Retina (tissue), 1 donor: ENCODE measurements around the gene CHRD.
A peak's percentile ranks its signal among the peaks of the same experiment; 100 is the strongest.

Experiments used
- DNase-seq: peaks from one replicate; pipeline ENCODE4 v3.0.0-alpha.2; 2016

Gene CHRD

GRCh38 chr3:184384342-184384741, 4.5 kb downstream of the CHRD start:
- no peak for DNase-seq

- no peak for DNase-seq
These were observed 5.1 kb downstream of the CHRD start for GRCh38 chr3:184384856-184385422.

DNA sequence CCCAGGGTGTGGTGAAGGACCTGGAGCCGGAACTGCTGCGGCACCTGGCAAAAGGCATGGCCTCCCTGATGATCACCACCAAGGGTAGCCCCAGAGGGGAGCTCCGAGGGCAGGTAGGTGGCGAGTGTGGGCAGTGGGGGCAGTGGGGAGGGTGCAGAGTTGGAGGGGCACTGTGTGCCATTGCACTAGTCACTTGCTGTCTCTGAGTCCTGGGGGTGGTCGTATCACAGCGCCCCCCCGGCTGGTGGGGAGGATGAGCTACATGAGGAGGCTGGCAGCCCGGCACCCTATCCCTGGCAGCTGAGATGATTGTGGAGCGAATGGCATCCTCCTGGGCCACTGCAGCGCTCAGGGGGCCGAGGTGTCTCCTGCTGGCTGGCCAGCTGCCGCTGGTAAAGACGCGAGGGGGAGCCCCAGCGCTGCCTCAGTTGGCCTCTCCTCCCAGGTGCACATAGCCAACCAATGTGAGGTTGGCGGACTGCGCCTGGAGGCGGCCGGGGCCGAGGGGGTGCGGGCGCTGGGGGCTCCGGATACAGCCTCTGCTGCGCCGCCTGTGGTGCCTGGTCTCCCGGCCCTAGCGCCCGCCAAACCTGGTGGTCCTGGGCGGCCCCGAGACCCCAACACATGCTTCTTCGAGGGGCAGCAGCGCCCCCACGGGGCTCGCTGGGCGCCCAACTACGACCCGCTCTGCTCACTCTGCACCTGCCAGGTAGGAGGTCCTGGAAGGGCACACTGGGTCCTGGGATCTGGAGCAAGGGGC, 6.4 kb downstream of the CHRD start:
- no peak for DNase-seq

- no peak for DNase-seq
These were observed 7.4 kb downstream of the CHRD start for GRCh38 chr3:184387174-184387714.

DNA sequence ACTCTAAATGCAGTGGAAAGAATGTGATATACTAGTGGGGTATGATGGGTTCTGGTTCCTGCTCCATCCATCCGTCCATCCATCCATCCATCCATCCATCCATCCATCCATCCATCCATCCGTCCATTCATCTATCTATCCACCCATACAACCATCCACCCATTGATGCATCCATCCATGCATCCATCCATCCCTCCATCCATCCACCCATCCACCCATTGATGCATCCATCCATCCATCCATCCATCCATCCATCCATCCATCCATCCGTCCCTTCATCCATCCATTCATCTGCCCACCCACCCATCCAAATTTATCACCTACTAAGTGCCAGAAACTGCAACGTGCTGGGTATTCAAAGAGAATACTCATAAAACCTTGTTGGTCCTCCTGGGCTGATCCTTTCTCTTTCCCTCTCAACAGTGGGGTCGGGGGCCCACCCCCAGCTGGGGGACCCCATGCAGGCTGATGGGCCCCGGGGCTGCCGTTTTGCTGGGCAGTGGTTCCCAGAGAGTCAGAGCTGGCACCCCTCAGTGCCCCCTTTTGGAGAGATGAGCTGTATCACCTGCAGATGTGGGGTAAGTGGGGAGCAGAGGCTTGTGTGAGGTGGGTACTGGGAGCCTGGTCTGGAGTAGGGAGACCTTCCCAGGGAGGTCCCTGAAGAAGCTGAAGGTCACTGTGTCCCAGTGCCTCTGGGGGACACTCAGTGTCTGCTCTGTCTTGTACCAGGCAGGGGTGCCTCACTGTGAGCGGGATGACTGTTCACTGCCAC, 8.5 kb downstream of the CHRD start:
- DNase-seq, result no peak

DNA sequence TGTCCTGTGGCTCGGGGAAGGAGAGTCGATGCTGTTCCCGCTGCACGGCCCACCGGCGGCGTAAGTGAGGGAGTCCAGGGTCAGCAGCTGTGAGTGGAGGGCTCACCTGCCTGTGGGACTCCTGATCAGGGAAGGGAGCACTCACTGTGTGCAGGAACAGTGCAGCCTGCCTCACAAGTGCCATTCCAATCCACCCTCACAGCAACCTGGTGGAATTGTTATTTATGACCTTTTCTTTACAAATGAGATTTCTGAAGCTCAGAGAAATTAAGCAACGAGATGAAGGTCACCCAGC, 9.0 kb downstream of the CHRD start:
- no peak for DNase-seq

DNA sequence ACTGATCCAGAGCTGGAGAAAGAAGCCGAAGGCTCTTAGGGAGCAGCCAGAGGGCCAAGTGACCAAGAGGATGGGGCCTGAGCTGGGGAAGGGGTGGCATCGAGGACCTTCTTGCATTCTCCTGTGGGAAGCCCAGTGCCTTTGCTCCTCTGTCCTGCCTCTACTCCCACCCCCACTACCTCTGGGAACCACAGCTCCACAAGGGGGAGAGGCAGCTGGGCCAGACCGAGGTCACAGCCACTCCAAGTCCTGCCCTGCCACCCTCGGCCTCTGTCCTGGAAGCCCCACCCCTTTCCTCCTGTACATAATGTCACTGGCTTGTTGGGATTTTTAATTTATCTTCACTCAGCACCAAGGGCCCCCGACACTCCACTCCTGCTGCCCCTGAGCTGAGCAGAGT, 9.5 kb downstream of the CHRD start:
- no peak for DNase-seq

DNA sequence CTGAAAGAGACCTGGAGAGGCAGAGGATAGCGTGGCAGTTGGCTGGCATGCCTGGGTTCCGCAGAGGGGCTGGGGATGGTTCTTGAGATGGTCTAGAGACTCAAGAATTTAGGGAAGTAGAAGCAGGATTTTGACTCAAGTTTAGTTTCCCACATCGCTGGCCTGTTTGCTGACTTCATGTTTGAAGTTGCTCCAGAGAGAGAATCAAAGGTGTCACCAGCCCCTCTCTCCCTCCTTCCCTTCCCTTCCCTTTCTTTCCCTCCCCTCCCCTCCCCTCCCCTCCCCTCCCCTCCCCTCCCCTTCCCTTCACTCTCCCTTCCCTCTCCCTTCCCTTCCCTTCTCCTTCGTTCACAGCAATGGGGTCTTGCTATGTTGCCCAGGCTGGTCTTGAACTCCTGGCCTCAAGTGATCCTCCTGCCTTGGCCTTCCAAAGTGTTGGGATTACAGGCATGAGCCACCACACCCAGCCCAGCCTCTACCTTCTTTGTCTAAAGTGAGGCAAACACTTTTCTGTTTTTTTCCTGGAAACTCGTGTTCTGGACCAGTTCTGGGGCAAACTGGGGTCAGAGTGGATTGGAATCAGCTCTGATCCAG, 10.2 kb downstream of the CHRD start:
- no peak for DNase-seq

DNA sequence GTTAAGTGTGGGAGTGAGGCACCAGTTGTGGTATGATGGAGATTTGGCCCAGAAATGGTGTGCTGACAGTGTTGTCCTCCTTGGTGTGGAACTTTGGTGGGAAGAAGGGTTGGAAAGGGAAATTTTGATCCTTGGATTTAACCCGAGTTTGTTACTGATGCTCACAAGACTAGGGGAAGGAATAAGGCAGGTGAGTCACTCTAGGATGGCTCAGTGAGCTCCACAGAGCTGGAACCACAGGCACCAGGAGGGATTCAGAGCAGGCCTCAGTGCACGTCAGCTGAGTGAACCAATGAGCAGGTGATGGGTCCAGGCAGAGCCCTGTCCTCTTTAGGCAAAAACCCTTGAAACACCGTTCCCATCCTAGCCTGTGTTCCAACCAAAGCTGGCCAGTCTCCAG, 11.4 kb downstream of the CHRD start:
- no peak for DNase-seq

- no peak for DNase-seq
These were observed 15.4 kb downstream of the CHRD start for GRCh38 chr3:184395320-184395660.

DNA sequence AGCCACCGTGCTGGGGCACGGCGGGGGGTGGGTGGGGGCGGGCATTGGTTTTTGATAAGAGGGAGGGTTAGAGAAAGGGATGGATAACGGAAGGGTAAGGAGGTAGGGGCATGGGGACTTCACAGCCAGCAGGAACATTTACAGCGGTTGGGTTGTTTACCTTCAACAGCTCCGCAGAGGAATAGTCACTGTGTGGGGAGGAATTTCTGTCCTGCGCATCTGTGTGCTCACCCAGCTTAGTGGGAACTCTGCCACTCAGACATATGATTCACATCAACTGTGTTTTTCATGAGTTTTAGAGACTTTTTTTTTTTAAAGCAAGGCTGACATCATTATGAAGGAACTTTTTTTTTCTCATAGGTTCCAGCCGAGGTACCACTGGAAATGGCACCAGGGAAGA, 19.6 kb downstream of the CHRD start:
- no peak for DNase-seq

GRCh38 chr3:184405075-184406030, 25.5 kb downstream of the CHRD start:
- DNase-seq, result no peak

DNA sequence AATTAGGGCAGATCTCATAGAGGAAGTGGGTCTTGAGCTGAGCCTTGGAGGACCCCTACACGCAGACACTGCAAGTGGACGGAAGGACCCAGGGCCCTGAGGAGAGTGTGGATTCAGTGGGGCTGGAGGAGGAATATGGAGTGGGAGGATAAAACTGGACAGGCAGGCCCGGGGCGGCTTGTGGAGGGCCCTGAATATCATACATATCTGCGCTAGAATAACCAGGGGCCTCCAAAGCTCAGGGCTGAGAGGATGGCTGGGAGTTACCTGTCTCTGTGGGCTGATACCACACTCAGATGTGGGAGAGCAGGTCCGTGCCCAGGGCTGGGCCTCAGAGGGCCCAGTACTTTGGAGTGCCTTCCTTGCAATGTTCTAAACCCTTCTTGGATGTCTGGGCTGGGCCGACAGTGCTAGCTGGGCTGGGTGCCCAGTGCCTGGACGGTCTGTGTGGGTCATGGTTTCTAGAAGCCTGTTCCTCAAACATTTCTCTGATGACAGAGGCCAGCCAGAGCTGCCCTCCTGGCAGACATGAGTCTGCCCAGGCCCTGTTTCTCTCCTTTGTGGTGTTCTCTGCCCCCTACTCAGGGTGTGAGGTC, 29.6 kb downstream of the CHRD start:
- DNase-seq, result no peak

DNA sequence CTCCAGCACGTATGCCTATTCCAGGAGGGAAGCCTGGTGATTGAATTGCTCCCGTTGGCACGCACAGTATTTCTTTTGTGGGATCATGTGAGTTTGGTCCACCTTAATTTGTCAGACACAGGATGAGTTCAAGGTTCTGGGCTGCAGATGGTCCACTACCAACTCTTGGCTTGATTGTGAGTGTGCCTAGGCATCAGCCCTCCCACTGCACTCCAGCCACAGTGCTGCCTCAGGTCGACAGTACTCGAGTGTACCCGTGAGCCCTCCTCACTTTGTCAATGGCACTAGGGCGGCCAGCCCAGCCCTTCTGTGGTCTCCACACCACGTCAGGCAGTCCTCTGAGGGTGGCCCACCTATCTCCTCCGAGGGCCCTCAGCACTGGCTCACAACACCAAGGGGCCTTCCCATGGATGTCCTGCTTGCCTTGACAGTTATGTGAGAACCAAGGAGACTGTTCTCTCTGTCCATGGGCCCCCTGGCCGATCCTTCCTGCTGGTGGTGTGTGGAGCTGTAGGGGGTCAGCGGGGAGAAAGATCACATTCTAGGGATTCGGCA, 30.2 kb downstream of the CHRD start:
- no peak for DNase-seq

GRCh38 chr3:184414418-184415202, 34.8 kb downstream of the CHRD start:
- no peak for DNase-seq

DNA sequence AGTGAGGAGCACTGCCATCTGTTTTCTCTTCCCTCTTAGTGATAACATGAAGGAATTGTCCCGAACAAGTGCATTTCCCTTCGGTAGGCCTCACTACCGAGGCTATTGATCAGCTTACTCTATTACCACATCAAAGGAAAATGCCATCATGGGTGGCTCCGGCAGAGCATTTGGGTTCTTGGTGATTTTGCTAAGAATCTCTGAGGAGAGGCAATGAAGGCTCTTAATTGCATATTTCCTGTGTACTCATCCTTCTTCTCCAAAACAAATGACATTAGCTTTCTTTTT, 35.3 kb downstream of the CHRD start:
- no peak for DNase-seq

- DNase-seq, result peak; percentile 65
These were observed 37.9 kb downstream of the CHRD start for GRCh38 chr3:184417619-184418327.

- no peak for DNase-seq
These were observed 39.3 kb downstream of the CHRD start for GRCh38 chr3:184419171-184419570.

GRCh38 chr3:184423561-184423960, 43.7 kb downstream of the CHRD start:
- no peak for DNase-seq

GRCh38 chr3:184426691-184427141, 46.9 kb downstream of the CHRD start:
- no peak for DNase-seq
